HG03575 (cell line): Measurements from ENCODE around the gene TRAK2.

ENCODE experiments used
- ATAC-seq: cut with Tn5 transposase; IDR thresholded peaks from one replicate; pipeline ENCODE4 v1.9.1; 2021; ENCODE audit not compliant: unreplicated experiment, insufficient number of reproducible peaks, low FRiP score; ENCODE audit errors: extremely low read depth

The TRAK2 gene

DNA sequence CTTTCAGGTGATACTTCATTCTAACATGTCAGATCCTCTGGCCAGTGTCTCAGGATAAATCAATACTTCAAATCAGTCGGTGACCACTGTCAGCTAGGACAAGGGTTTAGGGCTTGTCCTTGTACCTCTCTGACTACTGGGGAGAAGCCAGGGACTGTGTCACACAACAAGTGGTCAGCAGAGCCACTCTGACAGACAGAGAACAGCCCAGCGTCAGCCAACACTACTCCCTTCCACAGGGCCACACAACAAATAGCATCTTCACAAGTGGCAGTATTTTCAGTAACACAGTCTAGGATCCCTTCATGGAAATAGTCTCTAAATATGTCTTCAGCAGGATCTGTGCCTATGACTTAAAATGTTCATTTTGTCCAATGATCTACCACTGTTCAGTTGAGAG lies 108.3 kb downstream of the TRAK2 start:
- no peak for ATAC-seq

DNA sequence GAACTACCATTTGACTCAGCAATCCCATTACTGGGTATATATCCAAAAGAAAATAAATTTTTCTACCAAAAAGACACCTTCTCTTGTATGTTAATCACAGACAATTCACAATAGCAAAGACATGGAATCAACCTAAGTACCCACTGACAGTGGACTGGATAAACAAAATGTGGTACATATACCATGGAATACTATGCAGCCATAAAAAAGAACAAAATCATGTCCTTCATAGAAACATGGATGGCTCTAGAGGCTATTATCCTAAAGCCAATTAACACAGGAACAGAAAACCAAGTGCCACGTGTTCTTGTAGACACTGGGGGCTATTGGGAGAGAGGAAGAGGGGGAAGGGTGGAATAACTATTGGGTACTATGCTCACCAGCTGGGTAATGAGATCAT lies 121.8 kb downstream of the TRAK2 start:
- ATAC-seq: no peak

DNA sequence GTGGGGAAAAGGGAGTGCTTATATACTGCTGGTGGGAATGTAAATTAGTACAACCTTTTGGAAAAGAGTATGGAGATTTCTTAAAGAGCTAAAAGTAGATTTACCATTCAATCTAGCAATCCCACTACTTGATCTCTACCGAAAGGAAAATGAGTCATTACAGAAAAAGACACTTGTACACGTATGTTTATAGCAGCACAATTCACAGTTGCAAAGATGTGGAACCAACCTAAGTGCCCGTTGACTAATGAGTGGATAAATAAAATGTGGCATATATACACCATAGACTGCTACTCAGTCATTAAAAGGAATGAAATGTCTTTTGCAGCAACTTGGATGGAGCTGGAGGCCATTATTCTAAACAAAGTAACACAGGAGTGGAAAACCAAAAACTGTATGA lies 123.6 kb downstream of the TRAK2 start:
- ATAC-seq: no peak
